H54 (cell line): ENCODE results near the gene SNX9.
"Not testable (repeated sequence)": the region's sequence is repeated elsewhere in the genome, so short reads cannot be mapped to it uniquely, and the experiment has no call there.

ENCODE experiments used
- DNase-seq: peaks from one replicate; pipeline ENCODE4 v3.0.0; 2011; ENCODE audit warnings: low spot score, mixed read lengths; ENCODE audit not compliant: insufficient read length
- FAIRE-seq: peaks from 3 replicates; lab custom pipeline; 2011; peaks lifted over from hg19 to GRCh38; lab: Jason Lieb, UNC
- POLR2A ChIP-seq: IDR thresholded peaks from 2 replicates; pipeline ENCODE4 v1.6.1; 2011; ENCODE audit warnings: low read depth, mild to moderate bottlenecking, low read length

SNX9 gene

GRCh38 chr6:157967486-157967885, 144.4 kb downstream of the SNX9 start:
- DNase-seq (no peak), FAIRE-seq (no peak)
- TF ChIP-seq POLR2A = no peak

GRCh38 chr6:157972177-157972576, 149.1 kb downstream of the SNX9 start:
- FAIRE-seq, DNase-seq: not testable (repeated sequence)

GRCh38 chr6:157974341-157974894, 151.4 kb downstream of the SNX9 start:
- DNase-seq (no peak), FAIRE-seq (no peak)
- no peak for TF ChIP-seq POLR2A

GRCh38 chr6:157974967-157975366, 151.9 kb downstream of the SNX9 start:
- FAIRE-seq (no peak), DNase-seq (no peak)
- TF ChIP-seq POLR2A = no peak

GRCh38 chr6:157975456-157975855, 152.4 kb downstream of the SNX9 start:
- DNase-seq (no peak), FAIRE-seq (no peak)
- TF ChIP-seq POLR2A = no peak

GRCh38 chr6:157976345-157977175, 153.5 kb downstream of the SNX9 start:
- TF ChIP-seq POLR2A = no peak
- FAIRE-seq = no peak

GRCh38 chr6:157977176-157977804, 154.2 kb downstream of the SNX9 start:
- DNase-seq = no peak
- no peak for FAIRE-seq
- TF ChIP-seq POLR2A = no peak

More at GRCh38 chr6:157976345-157977175, 153.5 kb downstream of the SNX9 start:
- no peak for DNase-seq

- FAIRE-seq = no peak
- TF ChIP-seq POLR2A = no peak
- DNase-seq = no peak
Observed at GRCh38 chr6:157978021-157978783, 155.2 kb downstream of the SNX9 start.

- FAIRE-seq (no peak), DNase-seq (no peak)
- TF ChIP-seq POLR2A = no peak
Observed at GRCh38 chr6:157980288-157981131, 157.5 kb downstream of the SNX9 start.

- FAIRE-seq (no peak), DNase-seq (no peak)
Observed at GRCh38 chr6:157981132-157981394, 158.0 kb downstream of the SNX9 start.

GRCh38 chr6:157981395-157982101, 158.5 kb downstream of the SNX9 start, which contains the start of gene SYNJ2:
Gene SYNJ2 (plus strand): TSS chr6:157981863. CDS start chr6:157981962, 99 bp downstream.
- DNase-seq (peak; percentile 58), FAIRE-seq (no peak)
- peak; percentile 71 for TF ChIP-seq POLR2A

More at GRCh38 chr6:157981132-157981394, 158.0 kb downstream of the SNX9 start:
- TF ChIP-seq POLR2A = no peak

- FAIRE-seq (no peak), DNase-seq (no peak)
- TF ChIP-seq POLR2A = no peak
Observed at GRCh38 chr6:157982102-157982562, 159.1 kb downstream of the SNX9 start.
